K562 (cell line): ENCODE data around the gene ZNF333. TPM values are rescaled to one million over a fixed set of nuclear protein-coding genes. Genes with fewer than 3 reads are reported as not detected.

Experiments
- ADNP ChIP-seq: fragments of 200-800 bp; sonication (Bioruptor generic); IDR thresholded peaks from 2 replicates; pipeline ENCODE4 v1.6.1; 2016; ENCODE audit warnings: missing genetic modification characterization, missing compliant biosample characterization
- ATF7 ChIP-seq: fragments of 450-650 bp; IDR thresholded peaks from 2 replicates; pipeline ENCODE4 v1.7.1; 2014; ENCODE audit warnings: mild to moderate bottlenecking, moderate library complexity
- DACH1 ChIP-seq: fragments of 450-650 bp; IDR thresholded peaks from 2 replicates; pipeline ENCODE4 v1.6.1; 2018; ENCODE audit not compliant: partially characterized antibody
- FOSL1 ChIP-seq: fragments of 200-800 bp; sonication (Bioruptor generic); conservative IDR thresholded peaks from 2 replicates; pipeline ENCODE4 v1.6.1; 2016; ENCODE audit warnings: missing genetic modification characterization, missing compliant biosample characterization
- FUS ChIP-seq: fragments of 200-400 bp; formaldehyde crosslinking; optimal IDR thresholded peaks from 2 replicates; pipeline ENCODE3; 2017; ENCODE audit warnings: low read depth, low read length
- GABPB1 ChIP-seq: sonication (generic); formaldehyde crosslinking; IDR thresholded peaks from 2 replicates; pipeline ENCODE4 v1.8.0; 2022; ENCODE audit warnings: mild to moderate bottlenecking, missing genetic modification reagents
- GATA2 ChIP-seq: sonication (generic); formaldehyde crosslinking; IDR thresholded peaks from 2 replicates; pipeline ENCODE4 v1.4.0; 2020; ENCODE audit warnings: mild to moderate bottlenecking, missing genetic modification reagents
- HNRNPL ChIP-seq: fragments of 200-400 bp; formaldehyde crosslinking; IDR thresholded peaks from 2 replicates; pipeline ENCODE4 v1.6.1; 2017; ENCODE audit warnings: low read depth, mild to moderate bottlenecking, low read length
- LCOR ChIP-seq: sonication (generic); formaldehyde crosslinking; IDR thresholded peaks from 2 replicates; pipeline ENCODE4 v1.8.0; 2022; ENCODE audit warnings: mild to moderate bottlenecking, missing genetic modification reagents
- MECOM ChIP-seq: fragments of 250-450 bp; sonication (Bioruptor Pico); IDR thresholded peaks from 2 replicates; pipeline ENCODE4 v1.8.0; 2022; ENCODE audit warnings: inconsistent platforms
- MYNN ChIP-seq, 2 experiments: sonication (generic); formaldehyde crosslinking in 1 of 2; IDR thresholded peaks; 2 replicates each; pipeline versions ENCODE4 v1.5.0 to v1.6.1; 2016 to 2020; ENCODE audit warnings: antibody characterized with exemption in 1 of 2, missing genetic modification reagents in 1 of 2
- NBN ChIP-seq: fragments of 450-650 bp; IDR thresholded peaks from 2 replicates; pipeline ENCODE4 v1.6.1; 2016; ENCODE audit warnings: low read depth, mild to moderate bottlenecking
- SOX6 ChIP-seq: fragments of 450-650 bp; IDR thresholded peaks from 2 replicates; pipeline ENCODE4 v1.6.1; 2014; ENCODE audit warnings: mild to moderate bottlenecking
- SUPT5H ChIP-seq: fragments of 450-650 bp; IDR thresholded peaks from 2 replicates; pipeline ENCODE4 v1.6.1; 2016
- TCF7L2 ChIP-seq: fragments of 150-350 bp; IDR thresholded peaks from 2 replicates; pipeline ENCODE4 v1.6.1; 2016; ENCODE audit warnings: low read depth, mild to moderate bottlenecking, low read length, moderate library complexity
- ZNF263 ChIP-seq: sonication (generic); formaldehyde crosslinking; IDR thresholded peaks from 2 replicates; pipeline ENCODE4 v1.8.0; 2022; ENCODE audit warnings: mild to moderate bottlenecking, missing genetic modification reagents, borderline replicate concordance
- polyA plus RNA-seq, 8 experiments: library from polyadenylated mRNA; depleted of rRNA in 4 of 8; stranded (reverse) in 5 of 8; unstranded in 3 of 8; fragments of >200 nt; fragmentation: Nextera tagmentation in 2 of 8; fragmentation: Illumina TruSeq in 1 of 8; extraction: Ambion mirVana in 2 of 8; extraction: Trizol in 1 of 8; gene quantifications; 2 replicates each; pipeline versions ENCODE4 v1.2.1 to v1.2.3, GENCODE V29; 2011 to 2014; ENCODE audit warnings: inconsistent platforms in 1 of 8, missing spikeins in 1 of 8
- total RNA-seq, 7 experiments: library from RNA; depleted of rRNA in 6 of 7; stranded (reverse); fragments of >200 nt in 6 of 7; fragmentation: Illumina TruSeq in 2 of 7; extraction: Trizol in 2 of 7; gene quantifications; 2 replicates each; pipeline versions ENCODE4 v1.2.1 to v1.2.3, GENCODE V29; 2011 to 2021; ENCODE audit warnings: low replicate concordance in 1 of 7
- TF ChIP-seq, protein P1 (sequence below): fragments of 250-450 bp; sonication (Bioruptor Pico); IDR thresholded peaks from 2 replicates; pipeline ENCODE4 v1.5.0; 2021; ENCODE audit warnings: mild to moderate bottlenecking, borderline replicate concordance
- TF ChIP-seq, protein P2 (sequence below), 2 experiments: IDR thresholded peaks; 2 replicates each; pipeline ENCODE4 v1.6.1; 2012; ENCODE audit warnings: improper control_type of control experiment in 2 of 2, low read depth in 2 of 2, low read length in 2 of 2, borderline replicate concordance in 1 of 2
- TF ChIP-seq, protein P3 (sequence below), 2 experiments: IDR thresholded peaks; 2 replicates each; pipeline ENCODE4 v1.6.1; 2011; ENCODE audit warnings: borderline replicate concordance in 1 of 2, control low read depth in 1 of 2, low read depth in 1 of 2, low read length in 1 of 2, mild to moderate bottlenecking in 1 of 2, mixed read lengths in 1 of 2, moderate library complexity in 1 of 2; ENCODE audit not compliant: insufficient read depth in 1 of 2, insufficient read length in 1 of 2, poor library complexity in 1 of 2, severe bottlenecking in 1 of 2; ENCODE audit errors: extremely low read depth in 1 of 2
- TF ChIP-seq, protein P4 (sequence below): fragments of 450-650 bp; IDR thresholded peaks from 2 replicates; pipeline ENCODE4 v1.6.1; 2016; ENCODE audit warnings: low read depth, mild to moderate bottlenecking, moderate library complexity
- TF ChIP-seq, protein P5 (sequence below): sonication (generic); formaldehyde crosslinking; IDR thresholded peaks from 2 replicates; pipeline ENCODE4 v1.8.0; 2022; ENCODE audit warnings: missing genetic modification reagents, mild to moderate bottlenecking, borderline replicate concordance

ZNF333 gene
- total and polyA plus RNA-seq, 9 of the 15 experiments (the other 6 are each of a cell fraction or from before 2014, with no cell fraction given), result 2.8 to 10.3 (median 6.3) TPM

DNA sequence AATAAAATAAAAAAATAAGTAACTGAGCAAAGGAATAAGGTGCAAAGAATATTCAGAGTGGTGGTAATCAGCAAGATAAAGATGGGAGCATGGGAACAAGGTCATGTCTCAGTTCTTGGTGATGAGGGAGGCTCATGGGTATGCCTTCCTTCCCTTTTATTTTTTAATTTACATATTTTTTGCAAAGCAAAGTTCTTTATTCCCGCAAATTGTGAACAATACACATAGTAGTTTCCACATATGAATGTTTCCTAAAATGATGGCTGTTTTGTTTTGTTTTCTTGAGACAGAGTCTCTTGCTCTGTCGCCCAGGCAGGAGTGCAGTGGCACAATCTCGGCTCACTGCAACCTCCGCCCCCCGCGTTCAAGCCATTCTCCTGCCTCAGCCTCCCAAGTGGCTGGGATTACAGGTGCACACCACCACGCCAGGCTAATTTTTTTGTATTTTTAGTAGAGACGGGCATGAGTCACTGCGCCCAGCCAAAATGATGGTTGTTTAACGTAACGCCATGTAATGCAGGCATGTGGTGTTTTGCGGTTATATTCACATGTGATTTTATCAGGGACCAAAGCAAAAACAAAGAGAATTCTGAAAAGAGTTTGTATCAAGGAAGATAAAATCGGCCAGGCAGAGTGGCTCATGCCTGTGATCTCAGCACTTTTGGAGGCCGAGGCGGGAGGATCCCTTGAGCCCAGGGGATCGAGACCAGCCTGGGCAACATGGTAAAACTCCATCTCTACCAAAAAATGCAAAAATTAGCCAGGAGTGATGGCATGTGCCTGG is 93.0 kb downstream of the ZNF333 start (continued):
- TF ChIP-seq SOX6 (peak; percentile 77), ADNP (peak; percentile 99), MECOM (no peak), DACH1 (no peak), MYNN (IDR thresholded peaks at IDR 0.05) (no peak), MYNN (CRISPR knock-in tag; IDR thresholded peaks at IDR 0.05) (no peak), ATF7 (0 out of 2 replicates have a peak, but pooled peaks have one; percentile 44), FUS (no peak), SUPT5H (no peak), FOSL1 (tag) (peak; percentile 75), NBN (no peak), ZNF263 (CRISPR knock-in tag) (no peak), TCF7L2 (no peak), GABPB1 (CRISPR knock-in tag) (no peak), LCOR (peak; percentile 52; the same call in 1 of the 2 replicates), HNRNPL (no peak), GATA2 (peak; percentile 16; the same call in 1 of the 2 replicates)
- TF ChIP-seq, protein P1, sequence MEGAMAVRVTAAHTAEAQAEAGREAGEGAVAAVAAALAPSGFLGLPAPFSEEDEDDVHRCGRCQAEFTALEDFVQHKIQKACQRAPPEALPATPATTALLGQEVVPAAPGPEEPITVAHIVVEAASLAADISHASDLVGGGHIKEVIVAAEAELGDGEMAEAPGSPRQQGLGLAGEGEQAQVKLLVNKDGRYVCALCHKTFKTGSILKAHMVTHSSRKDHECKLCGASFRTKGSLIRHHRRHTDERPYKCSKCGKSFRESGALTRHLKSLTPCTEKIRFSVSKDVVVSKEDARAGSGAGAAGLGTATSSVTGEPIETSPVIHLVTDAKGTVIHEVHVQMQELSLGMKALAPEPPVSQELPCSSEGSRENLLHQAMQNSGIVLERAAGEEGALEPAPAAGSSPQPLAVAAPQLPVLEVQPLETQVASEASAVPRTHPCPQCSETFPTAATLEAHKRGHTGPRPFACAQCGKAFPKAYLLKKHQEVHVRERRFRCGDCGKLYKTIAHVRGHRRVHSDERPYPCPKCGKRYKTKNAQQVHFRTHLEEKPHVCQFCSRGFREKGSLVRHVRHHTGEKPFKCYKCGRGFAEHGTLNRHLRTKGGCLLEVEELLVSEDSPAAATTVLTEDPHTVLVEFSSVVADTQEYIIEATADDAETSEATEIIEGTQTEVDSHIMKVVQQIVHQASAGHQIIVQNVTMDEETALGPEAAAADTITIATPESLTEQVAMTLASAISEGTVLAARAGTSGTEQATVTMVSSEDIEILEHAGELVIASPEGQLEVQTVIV, result no peak
- TF ChIP-seq, protein P2, sequence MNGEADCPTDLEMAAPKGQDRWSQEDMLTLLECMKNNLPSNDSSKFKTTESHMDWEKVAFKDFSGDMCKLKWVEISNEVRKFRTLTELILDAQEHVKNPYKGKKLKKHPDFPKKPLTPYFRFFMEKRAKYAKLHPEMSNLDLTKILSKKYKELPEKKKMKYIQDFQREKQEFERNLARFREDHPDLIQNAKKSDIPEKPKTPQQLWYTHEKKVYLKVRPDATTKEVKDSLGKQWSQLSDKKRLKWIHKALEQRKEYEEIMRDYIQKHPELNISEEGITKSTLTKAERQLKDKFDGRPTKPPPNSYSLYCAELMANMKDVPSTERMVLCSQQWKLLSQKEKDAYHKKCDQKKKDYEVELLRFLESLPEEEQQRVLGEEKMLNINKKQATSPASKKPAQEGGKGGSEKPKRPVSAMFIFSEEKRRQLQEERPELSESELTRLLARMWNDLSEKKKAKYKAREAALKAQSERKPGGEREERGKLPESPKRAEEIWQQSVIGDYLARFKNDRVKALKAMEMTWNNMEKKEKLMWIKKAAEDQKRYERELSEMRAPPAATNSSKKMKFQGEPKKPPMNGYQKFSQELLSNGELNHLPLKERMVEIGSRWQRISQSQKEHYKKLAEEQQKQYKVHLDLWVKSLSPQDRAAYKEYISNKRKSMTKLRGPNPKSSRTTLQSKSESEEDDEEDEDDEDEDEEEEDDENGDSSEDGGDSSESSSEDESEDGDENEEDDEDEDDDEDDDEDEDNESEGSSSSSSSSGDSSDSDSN (IDR thresholded peaks at IDR 0.05; ENCODE audit: borderline replicate concordance in 1 of 2, low read depth in 2 of 2, low read length in 2 of 2), result no peak
- TF ChIP-seq, protein P3, sequence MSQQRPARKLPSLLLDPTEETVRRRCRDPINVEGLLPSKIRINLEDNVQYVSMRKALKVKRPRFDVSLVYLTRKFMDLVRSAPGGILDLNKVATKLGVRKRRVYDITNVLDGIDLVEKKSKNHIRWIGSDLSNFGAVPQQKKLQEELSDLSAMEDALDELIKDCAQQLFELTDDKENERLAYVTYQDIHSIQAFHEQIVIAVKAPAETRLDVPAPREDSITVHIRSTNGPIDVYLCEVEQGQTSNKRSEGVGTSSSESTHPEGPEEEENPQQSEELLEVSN (IDR thresholded peaks at IDR 0.05; ENCODE audit: borderline replicate concordance in 1 of 2, extremely low read depth in 1 of 2, insufficient read depth in 1 of 2, insufficient read length in 1 of 2, low read depth in 1 of 2, low read length in 1 of 2, poor library complexity in 1 of 2, severe bottlenecking in 1 of 2), result peak in 1 of 2 experiments; percentile 7
- TF ChIP-seq, protein P4, sequence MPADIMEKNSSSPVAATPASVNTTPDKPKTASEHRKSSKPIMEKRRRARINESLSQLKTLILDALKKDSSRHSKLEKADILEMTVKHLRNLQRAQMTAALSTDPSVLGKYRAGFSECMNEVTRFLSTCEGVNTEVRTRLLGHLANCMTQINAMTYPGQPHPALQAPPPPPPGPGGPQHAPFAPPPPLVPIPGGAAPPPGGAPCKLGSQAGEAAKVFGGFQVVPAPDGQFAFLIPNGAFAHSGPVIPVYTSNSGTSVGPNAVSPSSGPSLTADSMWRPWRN, result no peak
- TF ChIP-seq, protein P5, sequence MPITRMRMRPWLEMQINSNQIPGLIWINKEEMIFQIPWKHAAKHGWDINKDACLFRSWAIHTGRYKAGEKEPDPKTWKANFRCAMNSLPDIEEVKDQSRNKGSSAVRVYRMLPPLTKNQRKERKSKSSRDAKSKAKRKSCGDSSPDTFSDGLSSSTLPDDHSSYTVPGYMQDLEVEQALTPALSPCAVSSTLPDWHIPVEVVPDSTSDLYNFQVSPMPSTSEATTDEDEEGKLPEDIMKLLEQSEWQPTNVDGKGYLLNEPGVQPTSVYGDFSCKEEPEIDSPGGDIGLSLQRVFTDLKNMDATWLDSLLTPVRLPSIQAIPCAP (CRISPR knock-in tag), result no peak
